Sigmoid colon (tissue), 7 donors: ENCODE results near the gene SLC39A11. TPM values are rescaled to one million over a fixed set of nuclear protein-coding genes. Genes with fewer than 3 reads are reported as not detected.

Experiments used
- DNase-seq: peaks from one replicate; pipeline ENCODE4 v3.0.0-alpha.2; 2019
- H3K27ac ChIP-seq, 4 donors: fragments of 200-600 bp; sonication (generic); one replicate each; pipeline ENCODE4 v1.5.1; 2016 to 2019; ENCODE audit warnings: mild to moderate bottlenecking in 1 of 4
- H3K27me3 ChIP-seq, 3 donors: fragments of 200-600 bp; sonication (generic); one replicate each; pipeline ENCODE4 v1.5.1; 2019; ENCODE audit warnings: mild to moderate bottlenecking in 1 of 3
- H3K36me3 ChIP-seq, 4 donors: fragments of 200-600 bp; sonication (generic); one replicate each; pipeline ENCODE4 v1.5.1; 2016 to 2019
- H3K4me1 ChIP-seq, 4 donors: fragments of 200-600 bp; sonication (generic); one replicate each; pipeline ENCODE4 v1.5.1; 2017 to 2019
- H3K4me3 ChIP-seq, 4 donors: fragments of 200-600 bp; sonication (generic); one replicate each; pipeline ENCODE4 v1.5.1; 2017 to 2019; ENCODE audit warnings: mild to moderate bottlenecking in 2 of 4, moderate library complexity in 1 of 4
- H3K9me3 ChIP-seq, 4 donors: fragments of 200-600 bp in 3 of 4; sonication (generic) in 3 of 4; one replicate each; pipeline versions ENCODE4 v1.5.1 to v1.6.1; 2013 to 2019
- EP300 ChIP-seq, 4 donors: sonication (generic); formaldehyde crosslinking; IDR thresholded peaks; one replicate each; pipeline ENCODE4 v1.6.1; 2017; ENCODE audit warnings: antibody characterized with exemption in 4 of 4
- POLR2A ChIP-seq, 2 donors: fragments of 450-650 bp; IDR thresholded peaks; one replicate each; pipeline ENCODE4 v1.6.1; 2016; ENCODE audit warnings: antibody characterized with exemption in 2 of 2, mild to moderate bottlenecking in 2 of 2, moderate library complexity in 2 of 2
- POLR2AphosphoS5 ChIP-seq, 4 donors: sonication (generic); formaldehyde crosslinking; IDR thresholded peaks; one replicate each; pipeline ENCODE4 v1.6.1; 2017; ENCODE audit warnings: antibody characterized with exemption in 4 of 4
- WGBS, 2 donors: extraction: QIAGEN DNeasy Blood & Tissue Kit; methylation state at CpG; one replicate each; pipeline ENCODE4 v1.1.7; 2013; 5-methylcytosine and 5-hydroxymethylcytosine counted together
- intact Hi-C: fragments of 100-400 bp; cut with DNase I; formaldehyde crosslinking; loops from one replicate; pipeline ENCODE4 v1.15.1; 2023
- polyA plus RNA-seq, 3 donors: library from polyadenylated mRNA; stranded (reverse); fragments of 200-250 nt; gene quantifications; one replicate each; pipeline ENCODE4 v1.2.3, GENCODE V29; 2013
- total RNA-seq, 4 donors: library from RNA; depleted of rRNA; stranded (reverse); fragments of >200 nt; gene quantifications; one replicate each; pipeline ENCODE4 v1.1.0, GENCODE V29; 2016
- TF ChIP-seq, protein P1 (sequence below), 4 experiments: fragments of 450-650 bp in 3 of 4; fragments of 200-600 bp in 1 of 4; IDR thresholded peaks; one replicate each; pipeline ENCODE4 v1.5.1; 2016 to 2019; ENCODE audit warnings: antibody characterized with exemption in 4 of 4, mild to moderate bottlenecking in 3 of 4, moderate library complexity in 2 of 4
- donor health status: healthy with polysubstance abuse.
- donor health status: Bipolar disorder and iron deficiency.
- donor health status: healthy.

The SLC39A11 gene
- total and polyA plus RNA-seq, 7 donors, result 7.6 to 16.4 (median 8.4) TPM

DNA sequence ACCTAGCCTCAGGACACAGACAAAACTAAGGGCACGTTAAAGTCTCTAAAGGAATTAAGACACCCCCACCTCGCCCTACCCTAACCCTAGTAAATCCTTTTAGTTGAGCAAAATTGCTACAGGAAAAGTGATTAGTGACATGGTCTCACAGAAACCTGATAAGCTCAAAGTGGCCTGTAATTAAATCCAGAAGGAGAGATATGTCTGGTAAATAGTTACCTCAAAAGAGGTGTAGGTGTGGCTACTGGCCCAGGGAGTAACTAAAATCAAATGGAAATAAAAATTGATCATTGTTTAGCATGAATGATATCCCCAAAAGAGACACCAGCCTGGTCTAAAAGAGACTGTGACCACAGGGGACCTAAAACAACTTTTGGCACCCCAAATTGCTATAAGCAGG is 168.3 kb downstream of the SLC39A11 start:
- intact Hi-C loops, result no loop called here
- H3K27me3 ChIP-seq, result no peaks in the 10 kb centered on the region
- 68 to 93% methylated on average over 2 of the region's 2 CpGs for WGBS, 2 donors
- no peaks in the 10 kb centered on the region for H3K36me3 ChIP-seq
- H3K4me1 ChIP-seq, result no peaks in the 10 kb centered on the region
- no peaks in the 10 kb centered on the region for H3K9me3 ChIP-seq
- H3K4me3 ChIP-seq, result no peak overlapping the region
- TF ChIP-seq, protein P1, sequence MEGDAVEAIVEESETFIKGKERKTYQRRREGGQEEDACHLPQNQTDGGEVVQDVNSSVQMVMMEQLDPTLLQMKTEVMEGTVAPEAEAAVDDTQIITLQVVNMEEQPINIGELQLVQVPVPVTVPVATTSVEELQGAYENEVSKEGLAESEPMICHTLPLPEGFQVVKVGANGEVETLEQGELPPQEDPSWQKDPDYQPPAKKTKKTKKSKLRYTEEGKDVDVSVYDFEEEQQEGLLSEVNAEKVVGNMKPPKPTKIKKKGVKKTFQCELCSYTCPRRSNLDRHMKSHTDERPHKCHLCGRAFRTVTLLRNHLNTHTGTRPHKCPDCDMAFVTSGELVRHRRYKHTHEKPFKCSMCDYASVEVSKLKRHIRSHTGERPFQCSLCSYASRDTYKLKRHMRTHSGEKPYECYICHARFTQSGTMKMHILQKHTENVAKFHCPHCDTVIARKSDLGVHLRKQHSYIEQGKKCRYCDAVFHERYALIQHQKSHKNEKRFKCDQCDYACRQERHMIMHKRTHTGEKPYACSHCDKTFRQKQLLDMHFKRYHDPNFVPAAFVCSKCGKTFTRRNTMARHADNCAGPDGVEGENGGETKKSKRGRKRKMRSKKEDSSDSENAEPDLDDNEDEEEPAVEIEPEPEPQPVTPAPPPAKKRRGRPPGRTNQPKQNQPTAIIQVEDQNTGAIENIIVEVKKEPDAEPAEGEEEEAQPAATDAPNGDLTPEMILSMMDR (IDR thresholded peaks at IDR 0.05), result no peak
- TF ChIP-seq EP300 (IDR thresholded peaks at IDR 0.05), result no peak
- TF ChIP-seq POLR2A (IDR thresholded peaks at IDR 0.05), result no peak
- TF ChIP-seq POLR2AphosphoS5 (IDR thresholded peaks at IDR 0.05), result no peak
- no peak for DNase-seq
- no peak overlapping the region for H3K27ac ChIP-seq

DNA sequence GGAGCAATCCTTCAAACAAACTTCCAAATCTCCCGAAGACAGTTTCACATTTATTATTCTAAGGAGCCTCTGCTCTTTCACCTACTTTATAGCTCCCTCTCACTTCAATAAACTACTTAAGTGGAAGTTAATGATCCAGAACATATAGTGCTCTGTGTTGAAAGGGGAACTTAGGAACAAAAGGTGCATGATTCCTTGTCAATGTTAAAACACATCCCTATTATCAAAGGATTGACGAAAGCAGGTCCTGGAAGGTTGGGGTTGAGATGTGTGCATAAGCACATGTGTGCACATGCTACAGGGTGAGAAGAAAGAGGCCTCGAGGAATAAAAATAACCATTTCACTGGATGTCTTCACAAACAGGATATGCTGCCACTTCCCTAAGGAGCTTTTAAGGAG is 170.3 kb downstream of the SLC39A11 start:
- Histone ChIP-seq H3K9me3 (no peaks in the 10 kb centered on the region), H3K27me3 (no peaks in the 10 kb centered on the region), H3K36me3 (no peaks in the 10 kb centered on the region), H3K27ac (no peak overlapping the region), H3K4me1 (no peaks in the 10 kb centered on the region), H3K4me3 (no peak overlapping the region)
- no peak for DNase-seq
- 30 to 63% methylated on average over 3 of the region's 3 CpGs for WGBS, 2 donors
- TF ChIP-seq, protein P1 (IDR thresholded peaks at IDR 0.05), result no peak
- no peak for TF ChIP-seq EP300 (IDR thresholded peaks at IDR 0.05)
- TF ChIP-seq POLR2AphosphoS5 (IDR thresholded peaks at IDR 0.05), result no peak
- no peak for TF ChIP-seq POLR2A (IDR thresholded peaks at IDR 0.05)
- intact Hi-C loops, result no loop called here

DNA sequence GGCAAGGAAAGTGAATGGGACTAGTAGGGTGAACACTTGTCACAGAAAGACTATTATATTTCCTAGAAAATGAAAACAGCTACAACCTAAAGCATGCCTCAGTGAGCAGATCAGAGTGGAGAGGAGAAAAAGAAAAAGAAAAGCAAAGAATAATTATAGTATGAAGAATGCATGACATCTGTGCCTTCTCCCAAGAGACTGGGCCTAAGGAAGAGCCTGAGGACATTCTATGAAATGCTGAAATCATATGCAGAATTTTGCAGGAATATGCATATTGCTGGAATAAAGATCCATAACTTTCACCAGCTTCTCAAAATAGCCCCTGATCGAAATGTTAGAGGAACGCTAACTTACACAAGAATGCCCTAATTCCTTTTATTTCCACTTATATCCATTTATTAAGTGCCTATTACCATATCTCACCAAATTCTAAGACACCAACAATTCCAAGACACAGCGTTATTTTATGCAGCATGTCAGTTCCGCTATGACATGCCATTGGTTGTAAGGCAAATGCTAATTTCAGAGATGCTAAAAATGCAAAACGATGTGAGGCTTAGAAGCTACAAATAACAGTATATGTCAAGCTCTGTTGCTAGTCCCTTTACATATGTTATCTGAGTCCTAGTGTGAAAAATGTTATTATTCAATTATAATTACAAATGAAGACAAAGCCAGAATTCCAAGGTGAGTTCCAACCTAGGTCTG is 171.0 kb downstream of the SLC39A11 start:
- Histone ChIP-seq H3K9me3 (no peaks in the 10 kb centered on the region), H3K36me3 (no peaks in the 10 kb centered on the region), H3K4me1 (no peaks in the 10 kb centered on the region), H3K27ac (no peak overlapping the region), H3K27me3 (no peaks in the 10 kb centered on the region), H3K4me3 (no peak overlapping the region)
- WGBS, 2 donors, result 95% methylated on average over 5 of the region's 5 CpGs
- intact Hi-C loops, result no loop called here
- TF ChIP-seq, protein P1 (IDR thresholded peaks at IDR 0.05), result no peak
- TF ChIP-seq EP300 (IDR thresholded peaks at IDR 0.05) (no peak), POLR2A (IDR thresholded peaks at IDR 0.05) (no peak), POLR2AphosphoS5 (IDR thresholded peaks at IDR 0.05) (no peak)
- DNase-seq, result no peak

DNA sequence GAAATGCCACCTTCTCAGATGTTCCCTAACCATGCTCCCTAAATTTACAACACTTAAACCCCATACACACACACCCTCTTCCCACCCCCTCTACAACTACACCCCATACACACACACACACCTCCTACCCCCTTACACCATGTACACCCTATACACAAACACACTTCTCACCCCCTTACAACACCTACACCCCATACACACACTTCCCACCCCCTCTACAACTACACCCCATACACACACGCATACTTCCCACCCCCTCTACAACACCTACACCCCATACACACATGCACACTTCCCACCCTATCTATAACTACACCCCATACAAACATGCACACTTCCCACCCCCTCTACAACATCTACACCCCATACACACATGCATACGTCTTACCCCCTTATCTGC is 172.0 kb downstream of the SLC39A11 start:
- TF ChIP-seq, protein P1 (IDR thresholded peaks at IDR 0.05), result no peak
- TF ChIP-seq POLR2A (IDR thresholded peaks at IDR 0.05) (no peak), POLR2AphosphoS5 (IDR thresholded peaks at IDR 0.05) (no peak), EP300 (IDR thresholded peaks at IDR 0.05) (no peak)
- no peak for DNase-seq
- no peak overlapping the region for H3K4me3 ChIP-seq
- no peaks in the 10 kb centered on the region for H3K27me3 ChIP-seq
- no peak overlapping the region for H3K27ac ChIP-seq
- H3K9me3 ChIP-seq, result no peaks in the 10 kb centered on the region
- H3K36me3 ChIP-seq, result no peaks in the 10 kb centered on the region
- intact Hi-C loops, result no loop called here
- no peaks in the 10 kb centered on the region for H3K4me1 ChIP-seq
- WGBS, 2 donors, result 91 to 97% methylated on average over 2 of the region's 2 CpGs

DNA sequence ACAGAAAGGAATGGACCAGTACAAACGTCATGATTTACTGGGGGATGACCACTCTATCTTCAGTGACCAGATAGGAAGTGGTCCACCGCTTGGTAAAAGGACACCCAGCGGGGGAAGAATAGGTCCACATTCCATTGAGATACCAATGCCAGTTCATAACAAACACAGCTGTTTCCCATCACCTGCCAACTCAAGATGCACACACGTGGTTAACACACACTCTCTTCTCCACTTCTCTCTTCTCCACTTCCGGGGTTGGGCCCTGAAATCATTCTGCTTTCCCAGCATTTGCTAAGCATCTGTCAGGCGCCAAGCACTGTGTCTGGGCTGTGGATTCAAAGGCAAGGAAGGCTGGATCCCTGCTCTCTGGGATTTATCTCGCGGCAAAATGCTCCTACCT is 175.5 kb downstream of the SLC39A11 start:
- H3K4me3 ChIP-seq, result no peak overlapping the region
- no peak for TF ChIP-seq POLR2AphosphoS5 (IDR thresholded peaks at IDR 0.05)
- TF ChIP-seq, protein P1 (IDR thresholded peaks at IDR 0.05), result no peak
- TF ChIP-seq POLR2A (IDR thresholded peaks at IDR 0.05), result no peak
- no peak for TF ChIP-seq EP300 (IDR thresholded peaks at IDR 0.05)
- WGBS, 2 donors, result 93 to 95% methylated on average over 8 of the region's 8 CpGs
- H3K4me1 ChIP-seq, result no peaks in the 10 kb centered on the region
- no peaks in the 10 kb centered on the region for H3K27me3 ChIP-seq
- H3K9me3 ChIP-seq, result no peaks in the 10 kb centered on the region
- no peak for DNase-seq
- H3K27ac ChIP-seq, result no peak overlapping the region
- intact Hi-C loops, result no loop called here
- no peaks in the 10 kb centered on the region for H3K36me3 ChIP-seq
